Placental pericyte (primary cell): ENCODE measurements around the gene KIFAP3. TPM values are rescaled to one million over a fixed set of nuclear protein-coding genes. Genes with fewer than 3 reads are reported as not detected.

Experiments used
- small RNA-seq: library from RNA; depleted of rRNA; stranded (forward); fragments of <200 nt; gene quantifications from one replicate; pipeline ENCODE3, GENCODE V24; 2012; ENCODE audit warnings: low replicate concordance
- total RNA-seq: library from RNA; depleted of rRNA; stranded (reverse); fragments of >200 nt; gene quantifications from 2 replicates; pipeline ENCODE4 v1.2.3, GENCODE V29; 2012

The KIFAP3 gene
- 16.0 and 27.9 TPM in 2 replicates for total RNA-seq

GRCh38 chr1:170074250-170075157, at the start of gene KIFAP3:
Gene KIFAP3 (minus strand): TSS chr1:170074695. CDS start chr1:170074467, 228 bp downstream.

GRCh38 chr1:169893645-169894423, 180.7 kb downstream of the KIFAP3 start, which contains the start of gene SCYL3:
Gene SCYL3 (minus strand): TSS chr1:169893896. CDS start chr1:169888840, 5,056 bp downstream.

Small RNA genes lying within 50 kb of the gene (small RNA-seq; reads per million reads assigned to genes)
- gene MRPS10P1, result not detected

Other genes with a start within 250 kb of the KIFAP3 start
- 8.8 and 9.9 TPM in 2 replicates for gene SCYL3, start 180.8 kb downstream of the KIFAP3 start, total RNA-seq
- gene NTMT2, start 71.3 kb upstream of the KIFAP3 start, total RNA-seq, result not detected in 2 replicates